NCI-H2081 treated with DMSO at 0.1 percent for 48 hours (cell line): ENCODE measurements around the gene GRPEL1.
A peak's percentile ranks its signal among the peaks of the same experiment; 100 is the strongest.
"Not testable (repeated sequence)": the region's sequence is repeated elsewhere in the genome, so short reads cannot be mapped to it uniquely, and the experiment has no call there.

ENCODE experiments used
- DNase-seq: peaks from one replicate; lab custom pipeline; 2025; lab: John Stamatoyannopoulos, UW

Gene GRPEL1

DNA sequence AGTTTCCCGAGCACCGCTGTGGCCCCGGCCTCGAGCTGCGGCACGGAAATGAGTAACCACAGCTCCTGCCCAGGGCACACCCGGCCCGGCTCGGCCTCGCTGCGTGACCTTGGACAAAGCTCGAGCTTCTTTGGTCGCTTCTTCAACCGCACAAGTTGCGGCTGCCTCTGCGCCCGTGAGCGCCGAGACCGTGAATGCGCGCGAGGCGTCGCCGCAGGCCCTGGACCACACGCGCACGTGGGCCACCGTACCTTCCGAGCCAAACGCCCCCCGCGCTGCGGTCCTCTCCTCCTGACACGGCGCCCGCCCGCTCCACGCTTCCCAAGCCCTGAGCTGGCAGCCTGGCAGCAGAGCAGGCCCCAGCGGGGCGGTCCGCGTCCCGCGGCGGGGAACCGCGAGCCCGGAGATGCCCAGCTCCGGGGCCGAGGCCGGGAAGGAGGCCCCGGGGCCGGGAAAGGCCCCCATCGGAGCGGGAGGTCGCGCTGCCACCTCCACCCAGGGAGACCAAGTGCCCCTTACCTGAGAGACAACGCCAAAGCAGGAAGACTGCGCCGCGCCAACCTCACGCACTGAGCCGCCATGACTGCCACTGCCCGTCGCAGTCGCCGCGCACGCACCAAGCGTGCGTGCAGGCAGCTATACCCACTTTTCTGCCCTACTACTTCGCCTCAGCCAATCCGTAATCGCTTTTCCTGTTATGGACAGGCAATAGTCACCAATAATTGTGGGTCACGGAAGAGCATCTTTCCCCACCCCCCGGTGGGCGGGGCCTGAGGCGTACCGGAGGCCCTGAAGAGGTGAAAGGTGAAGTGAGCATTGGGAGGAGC lies at the start of gene GRPEL1:
TSS of gene GRPEL1 (minus strand) at position 613 of the 827 bp plus-strand sequence. CDS start at position 581, 32 bp downstream.
- DNase-seq, result peak; percentile 98

DNA sequence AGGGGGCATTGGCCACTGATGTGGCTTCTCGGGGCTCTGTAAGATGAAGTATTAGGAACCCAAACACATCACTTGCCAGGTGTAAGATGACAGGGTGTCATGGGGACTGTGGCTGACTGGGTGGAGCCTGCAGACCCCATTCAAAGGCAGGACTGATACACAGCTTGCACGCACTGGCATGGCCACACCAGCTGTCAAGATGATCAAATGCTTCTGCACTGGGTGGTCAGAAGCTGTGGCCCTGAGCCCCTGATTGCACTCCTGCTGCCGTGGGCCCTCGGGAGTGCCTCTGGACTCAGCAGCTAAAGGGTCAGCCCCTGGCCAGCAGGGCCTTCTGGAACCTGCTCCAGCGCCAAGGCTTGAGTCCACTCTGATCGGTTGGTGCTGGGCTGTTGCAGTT lies 48.8 kb upstream of the GRPEL1 start:
- no peak for DNase-seq

DNA sequence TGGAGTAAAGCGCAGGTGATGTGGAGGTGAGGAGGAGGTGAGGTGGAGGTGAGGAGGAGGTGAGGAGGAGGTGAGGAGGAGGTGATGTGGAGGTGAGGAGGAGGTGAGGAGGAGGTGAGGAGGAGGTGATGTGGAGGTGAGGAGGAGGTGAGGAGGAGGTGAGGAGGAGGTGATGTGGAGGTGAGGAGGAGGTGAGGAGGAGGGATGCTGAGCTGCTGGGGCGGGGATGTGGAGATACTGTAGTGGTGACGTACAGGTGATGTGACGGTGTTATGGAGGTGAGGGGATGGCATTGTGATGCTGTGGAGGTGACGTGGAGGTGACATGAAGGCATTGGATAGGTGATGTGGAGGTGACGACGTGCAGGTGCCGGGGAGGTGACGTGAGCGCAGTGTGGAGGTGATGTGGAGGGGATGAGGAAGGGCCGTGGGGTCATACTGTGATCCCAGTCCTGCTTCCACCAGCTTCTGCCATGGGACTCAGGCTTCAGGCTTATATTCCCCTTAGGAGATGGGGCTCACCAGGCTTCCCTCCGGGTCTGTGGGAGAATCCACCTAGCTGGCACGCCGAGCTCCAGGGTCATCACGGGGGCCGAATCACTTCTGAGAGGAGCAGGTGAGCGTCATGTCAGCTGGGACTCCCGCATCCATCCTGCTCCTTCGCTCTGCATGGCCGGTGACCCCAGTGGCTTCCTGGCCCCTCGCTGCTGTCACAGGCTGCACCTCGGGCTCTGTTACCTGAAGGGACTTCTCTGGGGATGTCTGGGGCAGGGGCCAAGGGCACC lies 47.9 kb upstream of the GRPEL1 start:
- no peak for DNase-seq

DNA sequence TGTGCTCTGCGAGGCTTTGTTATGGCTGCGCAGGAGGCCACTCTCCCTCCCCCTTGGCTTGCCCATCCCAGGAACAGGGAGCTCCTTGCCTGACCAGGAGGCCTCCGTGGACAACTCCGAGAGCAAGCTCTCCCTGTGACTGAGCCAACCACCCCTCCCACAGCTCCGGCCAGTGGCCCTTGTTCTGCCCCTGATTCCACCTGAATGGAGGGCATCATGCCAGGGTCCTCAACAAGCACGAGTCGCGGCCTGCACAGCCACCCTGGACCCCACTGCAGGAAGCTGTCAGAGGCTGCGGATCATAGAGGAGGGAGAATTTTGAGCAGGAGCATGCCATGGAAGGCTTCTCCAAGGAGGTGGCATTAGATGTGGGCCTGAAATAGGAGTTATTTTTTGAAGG lies 44.8 kb upstream of the GRPEL1 start:
- no peak for DNase-seq

DNA sequence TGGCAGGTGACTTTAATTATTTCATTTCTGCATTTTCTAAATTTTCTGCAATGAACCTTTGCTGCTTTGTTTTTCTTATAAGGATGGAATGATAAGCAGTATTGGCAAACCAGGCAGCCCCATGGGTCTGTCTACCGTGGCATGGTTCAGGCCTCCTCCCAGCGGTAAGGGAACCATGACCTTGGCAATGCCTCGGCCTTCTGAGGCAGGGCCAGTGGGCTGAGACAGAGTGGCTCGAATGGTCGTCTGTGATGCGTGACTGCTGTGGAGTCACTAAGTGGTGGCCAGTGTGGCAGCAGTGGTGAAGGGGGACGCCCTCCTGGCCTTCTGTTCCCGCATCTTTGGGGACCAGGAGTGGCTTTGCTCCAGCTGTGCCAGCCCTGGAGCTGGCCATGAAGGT lies 43.6 kb upstream of the GRPEL1 start:
- no peak for DNase-seq

DNA sequence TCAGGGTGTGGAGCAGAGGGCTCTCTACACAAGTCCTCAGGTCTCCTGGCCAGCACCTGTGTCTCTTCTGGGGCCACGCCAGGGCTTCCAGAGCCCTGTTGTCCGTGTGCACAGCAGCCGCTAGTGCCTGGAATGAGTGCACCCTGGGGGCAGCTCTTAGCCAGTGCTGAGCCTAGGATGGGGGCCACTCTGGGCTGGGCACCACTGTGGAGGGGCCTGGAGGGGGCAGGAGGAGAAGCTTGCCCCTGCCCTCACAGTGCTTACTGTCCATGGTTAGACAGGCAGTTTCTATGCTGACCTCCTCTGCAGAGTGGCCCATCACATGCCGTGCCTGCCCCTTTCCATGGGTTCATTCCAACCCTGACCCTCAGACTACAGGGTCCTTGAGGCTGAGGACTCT lies 42.7 kb upstream of the GRPEL1 start:
- no peak for DNase-seq

DNA sequence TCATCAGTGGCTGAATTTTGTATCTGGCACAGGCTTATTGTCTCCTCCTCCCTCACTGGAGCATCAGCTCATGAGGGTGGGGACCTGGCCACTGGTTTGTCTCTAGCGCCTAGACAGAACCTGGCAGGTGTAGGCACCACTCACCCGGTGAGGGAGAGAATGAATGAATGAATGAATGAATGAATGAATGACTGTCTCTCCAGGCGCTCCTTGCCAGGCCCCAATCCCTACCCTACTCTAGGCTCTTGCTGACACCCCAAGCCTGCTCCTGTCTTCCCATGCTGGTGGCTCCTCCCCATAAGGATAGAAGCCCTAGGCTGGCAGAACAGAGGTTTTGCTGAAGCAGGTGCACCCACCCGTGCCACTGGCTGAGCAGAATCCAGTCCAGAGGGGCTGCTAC lies 41.3 kb upstream of the GRPEL1 start:
- no peak for DNase-seq

DNA sequence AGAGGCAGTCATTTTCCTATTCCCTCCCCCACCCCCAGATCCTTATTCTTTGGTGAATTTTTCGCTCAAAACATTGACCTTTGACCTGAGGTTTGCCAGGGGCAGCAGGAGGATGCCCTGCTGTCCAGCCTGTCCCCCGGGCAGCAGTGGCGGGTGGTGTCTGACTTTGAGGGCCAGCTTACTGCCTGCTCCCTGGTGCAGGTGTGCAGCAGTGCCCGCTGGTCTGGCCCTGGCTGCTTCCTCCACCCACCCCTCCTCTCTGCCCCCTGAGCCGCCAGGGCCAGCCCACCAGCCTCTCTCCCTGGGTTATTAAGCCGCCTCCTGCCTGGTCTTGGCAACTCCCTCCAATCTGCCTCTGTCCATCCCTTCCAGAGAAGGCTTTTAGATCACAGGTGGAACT lies 40.8 kb upstream of the GRPEL1 start:
- DNase-seq, result no peak

DNA sequence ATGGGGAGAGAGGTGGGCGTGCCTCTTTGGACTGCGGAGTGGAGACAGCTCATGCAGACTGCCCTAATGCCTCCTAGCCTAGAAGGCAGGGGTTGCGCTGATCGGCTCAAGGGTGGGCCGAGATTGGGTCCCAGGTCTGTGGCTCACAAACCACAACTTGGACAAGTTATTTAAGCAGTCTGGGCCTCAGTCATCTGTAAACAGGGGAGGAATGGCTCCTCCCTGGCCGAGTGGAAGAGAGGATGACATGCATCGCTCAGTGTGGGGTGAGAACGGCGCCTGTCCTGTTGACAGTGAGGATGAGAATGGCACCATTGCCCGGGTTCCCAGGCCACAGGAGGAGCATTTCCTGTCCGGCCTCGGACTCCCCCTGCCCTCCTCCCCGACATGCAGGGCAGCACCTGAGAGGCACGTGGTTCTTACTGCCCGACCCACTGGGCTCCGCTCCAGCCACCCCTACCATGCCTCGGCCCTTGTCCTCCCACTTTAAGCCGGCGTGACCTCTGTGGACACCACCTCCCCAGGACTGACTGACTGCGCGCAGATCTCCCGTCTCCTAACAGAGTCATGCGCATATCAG lies 40.3 kb upstream of the GRPEL1 start:
- no peak for DNase-seq

DNA sequence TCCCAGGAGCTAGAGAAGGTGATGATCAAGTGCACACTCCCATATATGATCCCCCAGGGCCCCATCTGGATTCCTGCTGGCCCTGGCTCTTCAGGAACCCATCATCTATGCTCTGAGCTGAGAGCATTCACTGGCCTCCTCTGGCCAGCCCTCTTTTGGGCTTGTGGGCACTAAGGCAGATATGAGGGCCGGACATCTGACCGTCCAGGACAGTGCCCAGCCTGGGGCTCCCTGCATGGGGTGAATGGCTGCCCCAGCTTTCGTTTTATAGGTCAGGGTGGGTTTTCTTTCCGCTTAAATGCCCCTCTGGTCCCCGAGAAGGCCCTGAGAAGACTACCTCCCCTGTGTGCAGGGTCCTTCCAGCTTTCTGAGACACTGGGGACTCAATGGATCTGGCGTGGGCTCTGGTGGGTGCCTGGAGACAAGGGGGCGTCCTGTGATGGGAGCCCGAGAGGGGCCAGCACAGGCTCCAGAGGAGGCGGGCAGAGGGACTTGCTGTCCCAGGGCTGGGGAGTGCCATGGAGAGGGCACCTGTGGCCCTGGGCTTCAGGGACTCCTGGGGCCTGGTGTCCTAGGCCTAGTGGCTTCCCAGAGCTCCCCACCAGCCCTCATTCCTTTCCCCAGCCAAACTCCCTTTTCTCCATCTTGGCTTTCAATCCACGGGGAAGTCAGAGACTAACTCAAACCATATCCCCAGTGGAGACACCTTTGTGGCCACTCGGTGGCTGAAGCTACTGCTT lies 39.5 kb upstream of the GRPEL1 start:
- no peak for DNase-seq

DNA sequence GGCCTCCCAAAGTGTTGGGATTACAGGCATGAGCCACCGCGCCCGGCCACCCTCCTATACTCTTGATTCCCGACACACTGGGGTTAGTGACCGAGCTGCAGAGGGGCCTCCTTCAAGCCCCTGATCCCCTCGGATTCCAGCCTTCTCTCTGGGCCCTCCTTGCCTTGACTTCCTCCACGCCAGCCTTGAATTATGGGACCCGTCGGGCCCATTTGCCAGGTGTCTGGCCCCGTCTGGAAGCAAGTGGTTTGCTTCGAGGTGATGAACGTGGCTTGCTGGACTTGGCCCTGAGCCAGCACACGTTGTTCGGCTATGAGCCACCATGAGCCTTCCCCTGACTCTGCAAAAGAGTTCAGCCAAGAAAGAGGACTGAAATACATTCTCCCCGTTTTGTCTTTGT lies 37.4 kb upstream of the GRPEL1 start:
- no peak for DNase-seq

DNA sequence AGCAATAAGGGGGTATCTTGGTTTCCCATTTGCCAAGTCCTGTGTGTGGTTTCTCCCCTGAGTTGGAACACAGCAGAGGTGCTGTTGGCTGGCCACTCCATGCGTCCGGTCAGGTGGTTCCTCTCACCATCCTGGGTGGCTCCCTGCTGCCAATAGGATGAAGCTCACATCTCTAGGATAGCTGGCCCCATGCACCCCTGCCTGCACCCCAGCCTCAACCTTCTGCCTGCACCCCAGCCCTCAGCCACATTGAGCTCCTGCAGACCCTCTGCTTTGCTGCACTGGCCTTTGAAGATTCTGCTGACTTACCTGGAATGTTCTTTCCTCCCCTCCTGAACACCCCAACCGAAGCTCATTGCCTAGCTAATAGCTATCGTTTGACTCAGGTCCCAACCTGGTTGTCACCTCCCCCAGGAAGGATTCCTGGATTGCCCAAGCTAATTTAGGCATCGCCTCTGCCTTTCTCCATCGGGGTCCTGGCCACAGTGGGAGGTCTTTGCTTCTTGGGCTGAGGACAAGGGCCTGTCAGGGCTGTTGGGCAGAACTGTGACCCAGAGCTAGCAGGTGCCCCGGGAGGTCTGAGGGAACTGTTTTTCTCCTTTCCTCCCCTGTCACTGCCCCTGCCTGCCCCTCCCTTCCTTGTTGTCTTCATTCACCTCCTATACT lies 36.6 kb upstream of the GRPEL1 start:
- no peak for DNase-seq

DNA sequence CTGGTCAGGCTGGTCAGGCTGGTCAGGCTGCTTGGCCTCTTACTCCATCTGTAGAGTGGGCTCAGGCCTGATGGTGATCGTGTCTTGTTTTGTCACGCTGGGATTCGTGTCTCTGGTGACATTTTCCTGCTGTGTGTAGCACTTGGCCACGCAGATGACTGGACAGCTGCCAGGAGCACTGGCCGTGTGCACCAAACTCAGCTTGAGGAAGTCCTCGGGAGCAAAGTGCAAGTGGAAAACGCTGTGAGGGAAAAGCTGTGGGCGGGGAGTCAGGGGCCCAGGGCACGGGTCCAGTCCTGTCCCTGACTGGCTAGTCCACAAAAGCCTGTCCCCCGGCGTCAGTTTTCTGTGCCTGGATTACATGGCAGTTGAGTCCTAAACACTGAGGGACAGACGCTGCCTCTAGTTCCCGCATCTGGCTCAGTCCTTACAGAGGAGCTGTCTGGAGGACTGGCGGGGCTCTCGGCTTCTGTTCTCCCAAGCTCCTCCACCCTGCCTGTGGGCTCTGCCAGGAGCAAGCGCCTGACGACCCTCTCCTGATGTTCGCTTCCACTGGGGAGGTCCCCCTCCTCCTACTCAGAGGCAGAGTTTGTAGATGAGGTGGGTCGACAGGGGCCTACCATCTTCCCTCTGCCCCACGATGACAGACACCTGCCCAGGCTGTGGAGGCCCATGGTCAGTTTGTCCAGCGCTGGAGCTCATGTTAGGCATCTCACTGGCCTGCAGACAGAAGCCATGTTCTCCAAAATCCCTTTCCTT lies 35.9 kb upstream of the GRPEL1 start:
- no peak for DNase-seq

DNA sequence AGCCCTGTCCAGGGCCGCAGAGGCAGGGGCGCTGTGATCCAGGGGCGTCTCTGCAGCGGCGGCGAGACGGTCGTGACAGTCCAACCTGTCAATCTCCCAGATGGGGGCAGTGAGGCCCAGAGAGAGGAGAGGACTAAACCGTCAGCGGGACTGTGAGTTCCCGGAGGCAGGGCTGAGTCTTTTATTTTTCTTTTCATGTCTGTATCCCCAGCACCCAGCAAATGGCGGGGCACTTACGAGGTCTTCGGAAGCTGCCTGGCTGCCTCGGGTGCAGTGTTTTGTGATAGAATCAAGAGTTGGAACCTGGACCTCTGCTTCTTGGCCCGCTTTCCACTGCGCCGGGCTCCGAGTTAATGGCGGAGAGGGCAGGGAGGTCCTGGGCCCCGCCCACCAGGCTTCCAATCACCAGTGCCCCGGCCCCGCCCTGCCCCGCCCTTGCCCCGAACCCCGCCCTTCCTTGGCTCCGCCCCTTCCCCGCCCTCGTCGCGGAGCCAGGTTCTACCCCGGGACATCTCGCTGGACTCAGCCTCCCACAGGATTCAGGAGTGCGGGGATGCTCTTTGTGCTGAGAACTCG lies 35.3 kb upstream of the GRPEL1 start:
- DNase-seq, result no peak

DNA sequence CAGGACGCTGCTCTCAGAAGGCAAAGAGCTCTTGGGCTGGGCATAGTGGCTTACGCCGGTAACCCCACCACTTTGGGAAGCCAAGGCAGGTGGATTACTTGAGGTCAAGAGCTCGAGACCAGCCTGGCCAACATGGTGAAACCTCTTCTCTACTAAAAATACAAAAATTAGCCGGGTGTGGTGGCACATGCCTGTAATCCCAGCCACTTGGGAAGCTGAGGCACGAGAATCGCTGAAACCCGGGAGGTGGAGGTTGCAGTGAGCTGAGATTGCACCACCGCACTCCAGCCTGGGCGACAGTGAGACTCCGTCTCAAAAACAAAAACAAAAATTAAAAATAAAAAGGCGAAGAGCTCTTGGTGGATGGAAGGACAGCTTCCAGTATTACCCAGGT lies 34.6 kb upstream of the GRPEL1 start:
- DNase-seq, result not testable (repeated sequence)

DNA sequence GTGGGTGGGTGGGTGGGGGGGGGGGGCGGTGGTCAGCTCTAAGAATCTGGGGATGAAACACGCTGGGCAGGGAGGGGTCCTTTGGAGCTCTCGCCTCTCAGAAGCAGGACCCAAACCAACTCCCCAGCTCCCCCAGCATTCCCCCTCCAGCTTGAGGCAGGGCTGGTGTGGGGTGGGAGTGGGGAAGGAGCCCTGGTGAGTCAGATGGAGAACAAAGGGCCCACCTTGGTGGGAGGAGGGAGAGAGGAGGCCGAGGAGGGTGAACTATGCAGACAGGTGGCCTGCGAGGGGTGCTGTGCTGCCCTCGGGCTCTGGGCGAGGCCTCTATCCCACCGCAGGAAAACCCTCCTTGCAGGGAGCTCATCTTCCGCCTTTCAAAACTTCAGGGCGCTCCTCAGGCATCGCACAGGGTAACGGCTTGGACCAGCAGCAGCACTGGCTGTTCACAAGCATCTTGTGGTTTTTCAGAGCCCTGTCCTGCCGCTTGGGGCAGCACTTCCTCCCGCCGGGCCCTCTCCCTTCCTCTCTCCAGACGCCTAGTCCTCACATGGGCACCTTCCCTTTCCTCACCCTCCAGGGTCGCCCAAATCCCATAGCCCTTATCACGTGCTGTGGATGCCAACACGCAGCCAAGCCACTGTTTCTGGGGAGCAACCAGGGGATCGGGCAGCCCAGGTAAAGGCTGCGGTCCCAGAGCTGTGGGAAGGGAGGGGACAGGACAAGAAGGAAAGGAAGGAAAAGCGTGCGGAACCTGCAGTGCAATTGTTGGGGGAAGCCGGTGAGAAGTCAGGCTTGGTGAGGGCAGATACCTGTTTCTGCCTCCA lies 34.0 kb upstream of the GRPEL1 start:
- DNase-seq, result peak; percentile 24

DNA sequence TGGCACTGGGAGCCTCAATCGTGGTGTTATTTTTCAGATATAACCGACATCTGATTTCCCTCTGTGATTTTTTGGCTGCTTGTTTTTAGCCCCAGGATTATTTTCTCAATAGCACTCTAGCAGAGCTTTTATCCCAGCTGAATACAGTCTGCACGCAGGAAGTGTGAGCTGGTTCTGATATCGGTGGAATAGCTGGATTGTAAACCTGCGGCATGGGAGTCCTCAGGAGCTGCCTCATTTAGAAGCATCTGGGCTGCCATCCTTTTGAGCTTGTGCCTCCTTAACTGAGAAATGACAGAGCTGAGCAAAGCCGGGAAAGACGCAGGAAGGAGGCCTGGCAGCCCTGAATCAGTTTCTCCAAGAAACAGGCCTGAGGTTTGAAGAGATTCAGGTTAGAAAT lies 28.4 kb upstream of the GRPEL1 start:
- no peak for DNase-seq

DNA sequence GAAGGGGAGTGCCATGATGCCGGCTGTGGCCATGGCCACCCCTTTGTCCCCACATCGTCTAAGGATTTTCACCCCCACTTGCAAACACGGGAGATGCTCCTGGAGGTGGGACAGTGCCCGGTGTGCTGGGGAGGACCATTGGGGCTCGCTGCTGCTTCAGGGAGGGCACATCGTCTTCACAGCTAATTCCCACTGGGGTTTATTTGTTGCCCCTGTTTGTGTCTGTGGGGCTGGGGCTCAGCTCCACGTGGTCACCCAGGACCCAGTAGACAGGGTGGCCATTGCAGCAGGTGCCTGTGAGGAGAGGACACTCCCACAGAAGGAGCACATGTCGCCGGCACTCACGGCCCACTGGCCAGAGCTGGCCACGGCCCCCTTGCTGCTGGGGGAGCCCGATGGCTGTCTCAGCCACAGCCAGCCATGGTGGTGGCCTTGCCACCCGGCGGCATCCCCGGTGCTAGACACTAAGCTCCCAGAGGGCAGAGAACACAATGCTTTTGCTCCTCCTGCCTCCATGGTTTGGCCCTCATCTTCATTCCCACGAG lies 27.8 kb upstream of the GRPEL1 start:
- DNase-seq, result no peak

DNA sequence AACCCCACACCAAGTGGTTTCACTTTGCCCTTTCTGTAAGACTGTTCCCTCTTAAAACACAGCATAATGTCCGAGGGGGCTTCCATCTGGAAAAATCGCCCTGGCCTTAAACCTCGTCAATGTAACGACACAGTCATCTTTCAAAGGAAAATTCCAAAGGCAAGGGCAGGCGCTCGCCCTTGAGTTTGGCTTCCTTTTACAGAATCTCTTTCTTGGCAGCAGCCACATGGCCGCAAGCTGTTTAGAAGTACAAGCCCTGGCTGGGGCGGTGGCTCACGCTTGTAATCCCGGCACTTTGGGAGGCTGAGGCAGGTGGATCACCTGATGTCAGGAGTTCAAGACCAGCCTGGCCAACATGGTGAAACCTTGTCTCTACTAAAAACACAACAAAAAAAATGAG lies 27.1 kb upstream of the GRPEL1 start:
- no peak for DNase-seq

DNA sequence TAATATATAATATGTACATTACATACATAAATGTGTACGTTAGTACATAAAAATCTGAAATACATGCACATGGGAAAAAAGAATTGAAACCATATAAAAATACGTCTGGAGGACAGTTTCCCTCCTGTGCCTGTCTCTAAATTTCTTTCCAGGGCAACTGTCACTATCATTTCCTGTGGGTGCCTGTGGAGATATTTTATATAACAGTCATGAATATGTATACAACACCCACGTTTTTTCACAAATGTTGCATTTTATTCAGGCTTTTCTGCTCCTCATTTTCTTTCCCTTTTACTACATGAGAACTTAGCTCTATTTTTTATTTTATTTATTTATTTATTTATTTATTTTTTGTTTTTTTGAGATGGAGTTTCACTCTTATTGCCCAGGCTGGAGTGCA lies 24.2 kb upstream of the GRPEL1 start:
- no peak for DNase-seq
